Cardiac fibroblast (primary cell): ENCODE data around the gene FRMD5.
A peak's percentile ranks its signal among the peaks of the same experiment; 100 is the strongest.

Source experiments
- DNase-seq, 2 donors: peaks; one replicate each; pipeline versions ENCODE4 v3.0.0 to v3.0.0-alpha.2; 2010; ENCODE audit warnings: low read depth in 2 of 2
- H3K4me3 ChIP-seq, 2 donors: replicated peaks in 1 of 2; 1 replicate in 1 of 2; 2 replicates in 1 of 2; pipeline ENCODE4 v1.5.1; 2011; ENCODE audit warnings: low read depth in 2 of 2, low read length in 2 of 2, mild to moderate bottlenecking in 2 of 2, moderate library complexity in 1 of 2
- TF ChIP-seq, protein P1 (sequence below): IDR thresholded peaks from one replicate; pipeline ENCODE4 v1.5.1; 2011; ENCODE audit warnings: low read depth, mild to moderate bottlenecking, low read length, inconsistent platforms

FRMD5 gene

DNA sequence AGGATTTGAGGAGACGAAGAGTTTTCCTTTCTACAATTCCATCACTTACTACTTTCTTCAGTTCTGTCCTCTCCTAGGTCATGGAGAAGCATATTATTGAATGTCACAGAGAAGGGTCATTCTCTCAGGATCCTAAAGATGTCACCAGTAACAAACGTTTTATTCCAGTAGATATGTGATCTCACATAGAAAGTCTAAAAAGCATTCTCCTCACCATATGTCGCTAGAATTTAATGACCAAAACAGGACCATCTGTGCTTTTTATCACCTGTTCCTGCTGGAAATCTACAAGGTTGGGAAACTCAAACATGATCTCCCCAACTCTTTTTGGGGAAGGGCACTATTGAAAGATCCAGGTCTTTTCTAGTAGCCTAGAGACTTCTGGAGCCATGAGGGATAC lies 24.0 kb upstream of the FRMD5 start:
- DNase-seq = no peak
- no peak overlapping the region for H3K4me3 ChIP-seq
- TF ChIP-seq, protein P1, sequence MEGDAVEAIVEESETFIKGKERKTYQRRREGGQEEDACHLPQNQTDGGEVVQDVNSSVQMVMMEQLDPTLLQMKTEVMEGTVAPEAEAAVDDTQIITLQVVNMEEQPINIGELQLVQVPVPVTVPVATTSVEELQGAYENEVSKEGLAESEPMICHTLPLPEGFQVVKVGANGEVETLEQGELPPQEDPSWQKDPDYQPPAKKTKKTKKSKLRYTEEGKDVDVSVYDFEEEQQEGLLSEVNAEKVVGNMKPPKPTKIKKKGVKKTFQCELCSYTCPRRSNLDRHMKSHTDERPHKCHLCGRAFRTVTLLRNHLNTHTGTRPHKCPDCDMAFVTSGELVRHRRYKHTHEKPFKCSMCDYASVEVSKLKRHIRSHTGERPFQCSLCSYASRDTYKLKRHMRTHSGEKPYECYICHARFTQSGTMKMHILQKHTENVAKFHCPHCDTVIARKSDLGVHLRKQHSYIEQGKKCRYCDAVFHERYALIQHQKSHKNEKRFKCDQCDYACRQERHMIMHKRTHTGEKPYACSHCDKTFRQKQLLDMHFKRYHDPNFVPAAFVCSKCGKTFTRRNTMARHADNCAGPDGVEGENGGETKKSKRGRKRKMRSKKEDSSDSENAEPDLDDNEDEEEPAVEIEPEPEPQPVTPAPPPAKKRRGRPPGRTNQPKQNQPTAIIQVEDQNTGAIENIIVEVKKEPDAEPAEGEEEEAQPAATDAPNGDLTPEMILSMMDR = no peak

DNA sequence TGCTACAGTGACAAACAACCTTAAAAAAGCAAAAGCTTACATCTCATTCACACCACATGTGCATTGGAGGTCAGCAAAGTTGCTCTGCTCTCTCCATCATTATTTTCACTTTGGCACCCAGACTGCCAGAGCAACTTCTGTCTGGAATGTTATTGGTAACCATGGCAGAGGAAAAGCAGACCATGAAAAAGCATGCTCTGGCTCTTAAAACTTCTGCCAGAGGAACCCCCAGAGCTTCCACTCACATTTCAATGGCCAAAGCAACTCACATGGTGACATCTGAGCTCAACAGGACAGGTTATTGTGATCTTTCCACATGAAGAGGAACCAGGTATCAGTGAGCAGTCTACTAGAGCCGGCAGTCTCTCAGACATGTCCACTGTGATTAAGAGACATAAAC lies 21.9 kb upstream of the FRMD5 start:
- TF ChIP-seq, protein P1 = no peak
- peak in 1 of 2 donors; percentile 13 for DNase-seq
- H3K4me3 ChIP-seq = no peak overlapping the region

DNA sequence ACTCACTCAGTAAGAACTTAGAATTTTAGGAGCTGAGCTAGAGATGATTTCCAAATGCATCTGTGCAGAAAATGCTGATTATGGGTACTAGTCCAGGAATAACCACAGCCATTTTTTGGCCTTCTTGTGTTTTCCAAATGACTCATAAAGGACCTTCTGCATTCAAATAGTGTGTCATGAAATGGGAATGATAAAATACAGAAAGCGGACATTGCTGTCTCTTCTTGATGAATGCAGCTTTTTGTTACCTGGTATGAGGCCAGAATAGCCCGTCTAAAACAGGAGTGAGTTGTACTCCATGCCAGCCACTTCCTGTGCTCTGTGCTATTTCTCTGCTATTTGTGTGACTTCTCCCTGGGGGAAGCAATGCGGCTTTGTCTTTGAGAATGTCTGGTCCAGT lies 20.5 kb upstream of the FRMD5 start:
- no peak overlapping the region for H3K4me3 ChIP-seq
- DNase-seq = peak; percentile 83 to 91
- TF ChIP-seq, protein P1 = no peak

DNA sequence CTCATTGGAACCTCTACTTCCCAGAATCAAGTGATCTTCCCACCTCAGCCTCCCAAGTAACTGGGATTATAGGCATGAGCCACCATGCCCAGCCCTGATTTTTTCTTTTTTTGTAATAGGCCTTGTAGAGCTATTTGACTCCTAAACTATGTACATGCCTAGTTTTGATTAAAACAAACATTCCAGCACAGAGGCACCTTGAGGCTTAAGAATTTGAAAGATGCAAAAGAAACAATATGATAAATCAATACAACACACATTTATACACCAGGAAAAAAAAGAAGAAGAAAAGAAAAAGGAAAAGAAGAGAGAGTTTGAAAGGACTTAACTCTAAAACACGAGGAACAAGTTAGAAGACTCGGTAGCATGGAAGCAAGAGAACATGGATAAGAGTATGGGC lies 13.9 kb upstream of the FRMD5 start:
- no peak for DNase-seq
- TF ChIP-seq, protein P1 = no peak
- no peak overlapping the region for H3K4me3 ChIP-seq

DNA sequence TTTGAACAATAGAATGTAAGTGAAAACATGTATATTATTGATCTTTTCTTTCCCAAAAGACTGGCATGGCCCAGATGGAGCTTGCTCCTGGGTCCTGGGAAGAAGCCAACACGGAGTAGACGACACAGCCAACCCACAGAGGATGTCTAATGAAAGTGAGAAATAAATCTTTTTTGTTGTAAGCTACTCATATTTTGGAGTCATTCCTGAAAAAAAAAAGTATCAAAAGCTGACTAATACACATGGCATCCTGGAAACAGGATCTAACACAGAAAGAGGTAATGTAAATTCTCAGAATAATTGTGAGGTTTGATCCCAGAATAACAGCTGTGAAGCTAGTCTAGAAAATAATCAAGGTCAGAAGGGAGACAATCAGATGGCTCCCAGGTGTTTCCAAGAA lies 12.6 kb upstream of the FRMD5 start:
- TF ChIP-seq, protein P1 = no peak
- peak; percentile 71 to 81 for DNase-seq
- H3K4me3 ChIP-seq = no peak overlapping the region

DNA sequence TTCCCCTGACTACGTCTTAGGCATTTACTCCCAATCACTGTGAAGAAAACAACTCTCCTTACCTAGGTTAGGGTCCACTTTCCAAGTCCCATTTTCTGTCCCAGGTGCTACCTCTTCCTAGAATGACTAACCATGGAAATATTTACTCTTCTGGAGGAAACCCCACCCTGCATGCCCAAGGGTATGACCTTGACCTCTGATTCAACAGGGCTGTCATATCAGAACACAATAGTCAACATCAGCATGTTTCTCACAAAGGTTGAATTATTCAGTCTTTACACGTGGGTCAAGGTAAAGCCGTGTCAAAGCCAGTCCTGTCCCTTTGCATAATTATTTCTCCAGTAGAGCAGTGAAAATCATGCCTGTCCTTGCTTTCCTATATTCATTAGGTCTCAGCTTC lies 4.3 kb upstream of the FRMD5 start:
- no peak for DNase-seq
- TF ChIP-seq, protein P1 = no peak
- H3K4me3 ChIP-seq = no peak overlapping the region
